OCI-LY7 (cell line): Measurements from ENCODE around the gene ZNRD2.
A peak's percentile ranks its signal among the peaks of the same experiment; 100 is the strongest.

Experiments used
- EZH2phosphoT487 ChIP-seq: fragments of 200-600 bp; sonication (generic); IDR thresholded peaks from 2 replicates; pipeline ENCODE4 v1.6.1; 2018; ENCODE audit warnings: low read depth, borderline replicate concordance, mild to moderate bottlenecking, mixed run types, antibody characterized with exemption, low read length, moderate library complexity, mixed read lengths
- TF ChIP-seq, protein P1 (sequence below): fragments of 200-600 bp; sonication (generic); conservative IDR thresholded peaks from 2 replicates; pipeline ENCODE4 v1.5.1; 2014; ENCODE audit warnings: mild to moderate bottlenecking, antibody characterized with exemption, low read length, moderate library complexity, mixed read lengths

DNA sequence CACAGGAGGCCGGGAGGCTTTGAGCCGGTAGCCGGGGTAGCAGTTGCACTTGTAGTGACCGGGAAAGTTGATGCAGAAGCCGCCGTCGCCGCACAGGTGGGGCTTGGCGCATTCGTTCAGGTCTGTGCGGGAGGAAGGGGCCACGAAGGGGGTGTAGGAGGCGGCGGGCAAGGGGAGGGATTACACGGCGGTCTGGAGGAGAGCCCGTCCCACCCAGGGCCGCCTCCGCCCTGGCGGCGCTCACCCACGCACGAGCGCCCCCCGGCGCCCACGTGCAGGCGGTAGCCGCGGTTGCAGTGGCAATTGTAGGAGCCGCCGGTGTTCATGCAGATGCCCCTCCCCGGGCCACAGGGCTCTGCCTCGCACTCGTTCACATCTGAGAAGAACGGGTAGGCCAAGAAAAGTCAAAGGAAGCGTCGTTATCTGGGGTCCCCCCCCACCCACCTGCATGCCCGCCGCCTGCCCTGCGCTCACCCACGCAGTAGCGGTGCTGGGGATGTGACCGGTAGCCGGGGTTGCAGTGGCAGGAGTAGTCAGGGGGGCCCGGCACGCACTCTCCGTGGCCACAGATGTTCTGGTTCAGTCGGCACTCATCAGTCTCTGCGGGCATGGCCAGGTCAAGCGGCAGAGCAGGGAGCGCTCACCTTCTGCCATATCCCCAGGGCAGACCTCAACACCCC lies 22.7 kb upstream of the ZNRD2 start:
- TF ChIP-seq, protein P1, sequence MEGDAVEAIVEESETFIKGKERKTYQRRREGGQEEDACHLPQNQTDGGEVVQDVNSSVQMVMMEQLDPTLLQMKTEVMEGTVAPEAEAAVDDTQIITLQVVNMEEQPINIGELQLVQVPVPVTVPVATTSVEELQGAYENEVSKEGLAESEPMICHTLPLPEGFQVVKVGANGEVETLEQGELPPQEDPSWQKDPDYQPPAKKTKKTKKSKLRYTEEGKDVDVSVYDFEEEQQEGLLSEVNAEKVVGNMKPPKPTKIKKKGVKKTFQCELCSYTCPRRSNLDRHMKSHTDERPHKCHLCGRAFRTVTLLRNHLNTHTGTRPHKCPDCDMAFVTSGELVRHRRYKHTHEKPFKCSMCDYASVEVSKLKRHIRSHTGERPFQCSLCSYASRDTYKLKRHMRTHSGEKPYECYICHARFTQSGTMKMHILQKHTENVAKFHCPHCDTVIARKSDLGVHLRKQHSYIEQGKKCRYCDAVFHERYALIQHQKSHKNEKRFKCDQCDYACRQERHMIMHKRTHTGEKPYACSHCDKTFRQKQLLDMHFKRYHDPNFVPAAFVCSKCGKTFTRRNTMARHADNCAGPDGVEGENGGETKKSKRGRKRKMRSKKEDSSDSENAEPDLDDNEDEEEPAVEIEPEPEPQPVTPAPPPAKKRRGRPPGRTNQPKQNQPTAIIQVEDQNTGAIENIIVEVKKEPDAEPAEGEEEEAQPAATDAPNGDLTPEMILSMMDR: peak; percentile 76
- TF ChIP-seq EZH2phosphoT487: no peak
